Panc1 (cell line): Measurements from ENCODE around the gene TRMT6.

ENCODE experiments used
- POLR2AphosphoS5 ChIP-seq: IDR thresholded peaks from 2 replicates; pipeline ENCODE4 v1.6.1; 2012; ENCODE audit warnings: mild to moderate bottlenecking, low read depth, low read length, moderate library complexity
- SIN3A ChIP-seq: IDR thresholded peaks from 2 replicates; pipeline ENCODE4 v1.6.1; 2012; ENCODE audit warnings: low read depth, mild to moderate bottlenecking, low read length, moderate library complexity, borderline replicate concordance; ENCODE audit not compliant: insufficient read depth
- TCF7L2 ChIP-seq: IDR thresholded peaks from 2 replicates; pipeline ENCODE4 v1.6.1; 2011; ENCODE audit warnings: mild to moderate bottlenecking, low read depth, low read length, inconsistent platforms
- TF ChIP-seq, protein P1 (sequence below): fragments of 450-650 bp; IDR thresholded peaks from 2 replicates; pipeline ENCODE4 v1.5.1; 2017; ENCODE audit warnings: mild to moderate bottlenecking

DNA sequence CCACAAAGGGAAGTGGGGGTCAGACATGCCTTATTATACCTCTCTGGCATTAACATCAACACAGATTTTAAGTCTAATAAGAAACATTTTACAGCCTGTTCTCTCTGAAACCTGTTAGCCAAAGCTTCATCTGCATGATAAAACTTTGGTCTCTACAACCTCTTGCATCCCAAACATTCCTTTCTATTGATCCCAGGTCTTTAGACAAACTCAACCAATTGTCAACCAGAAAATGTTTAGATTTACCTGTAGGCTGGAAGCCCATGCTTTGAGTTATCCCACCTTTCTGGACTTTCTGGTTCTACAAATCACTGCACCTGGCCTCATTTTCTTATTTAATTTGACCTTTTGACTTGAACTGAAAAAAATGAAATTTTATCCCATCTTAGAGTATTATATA is 20.9 kb upstream of the TRMT6 start:
- TF ChIP-seq SIN3A: no peak
- TF ChIP-seq POLR2AphosphoS5: no peak
- TF ChIP-seq, protein P1, sequence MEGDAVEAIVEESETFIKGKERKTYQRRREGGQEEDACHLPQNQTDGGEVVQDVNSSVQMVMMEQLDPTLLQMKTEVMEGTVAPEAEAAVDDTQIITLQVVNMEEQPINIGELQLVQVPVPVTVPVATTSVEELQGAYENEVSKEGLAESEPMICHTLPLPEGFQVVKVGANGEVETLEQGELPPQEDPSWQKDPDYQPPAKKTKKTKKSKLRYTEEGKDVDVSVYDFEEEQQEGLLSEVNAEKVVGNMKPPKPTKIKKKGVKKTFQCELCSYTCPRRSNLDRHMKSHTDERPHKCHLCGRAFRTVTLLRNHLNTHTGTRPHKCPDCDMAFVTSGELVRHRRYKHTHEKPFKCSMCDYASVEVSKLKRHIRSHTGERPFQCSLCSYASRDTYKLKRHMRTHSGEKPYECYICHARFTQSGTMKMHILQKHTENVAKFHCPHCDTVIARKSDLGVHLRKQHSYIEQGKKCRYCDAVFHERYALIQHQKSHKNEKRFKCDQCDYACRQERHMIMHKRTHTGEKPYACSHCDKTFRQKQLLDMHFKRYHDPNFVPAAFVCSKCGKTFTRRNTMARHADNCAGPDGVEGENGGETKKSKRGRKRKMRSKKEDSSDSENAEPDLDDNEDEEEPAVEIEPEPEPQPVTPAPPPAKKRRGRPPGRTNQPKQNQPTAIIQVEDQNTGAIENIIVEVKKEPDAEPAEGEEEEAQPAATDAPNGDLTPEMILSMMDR: no peak
- TF ChIP-seq TCF7L2: no peak
